ENCODE data around the gene CX3CR1.

The CX3CR1 gene

GRCh38 chr3:39271363-39271914 lies 8.4 kb downstream of the CX3CR1 start:
- in situ Hi-C loops (cut with MboI; ENCODE audit: low sequenced_read_pairs) = no loop called here

GRCh38 chr3:39269528-39269927 lies 10.3 kb downstream of the CX3CR1 start:
- in situ Hi-C loops (cut with MboI; ENCODE audit: low sequenced_read_pairs) = no loop called here

GRCh38 chr3:39268549-39268900 lies 11.3 kb downstream of the CX3CR1 start:
- in situ Hi-C loops (cut with MboI; ENCODE audit: low sequenced_read_pairs) = no loop called here

- in situ Hi-C loops (cut with MboI; ENCODE audit: low sequenced_read_pairs) = no loop called here
Measured at GRCh38 chr3:39267631-39268548, 11.9 kb downstream of the CX3CR1 start.

GRCh38 chr3:39264053-39264452 lies 15.8 kb downstream of the CX3CR1 start:
- in situ Hi-C loops (cut with MboI; ENCODE audit: low sequenced_read_pairs) = no loop called here

- in situ Hi-C loops (cut with MboI; ENCODE audit: low sequenced_read_pairs) = no loop called here
Measured at GRCh38 chr3:39263576-39263975, 16.3 kb downstream of the CX3CR1 start.

- in situ Hi-C loops (cut with MboI; ENCODE audit: low sequenced_read_pairs) = no loop called here
Measured at GRCh38 chr3:39262846-39263245, 17.0 kb downstream of the CX3CR1 start.

- in situ Hi-C loops (cut with MboI; ENCODE audit: low sequenced_read_pairs) = no loop called here
Measured at GRCh38 chr3:39261726-39262125, 18.1 kb downstream of the CX3CR1 start.

GRCh38 chr3:39260957-39261356 lies 18.9 kb downstream of the CX3CR1 start:
- in situ Hi-C loops (cut with MboI; ENCODE audit: low sequenced_read_pairs) = no loop called here

- in situ Hi-C loops (cut with MboI; ENCODE audit: low sequenced_read_pairs) = no loop called here
Measured at GRCh38 chr3:39260318-39260717, 19.5 kb downstream of the CX3CR1 start.

- in situ Hi-C loops (cut with MboI; ENCODE audit: low sequenced_read_pairs) = no loop called here
Measured at GRCh38 chr3:39255503-39256325, 24.1 kb downstream of the CX3CR1 start.

GRCh38 chr3:39254806-39255449 lies 24.9 kb downstream of the CX3CR1 start:
- in situ Hi-C loops (cut with MboI; ENCODE audit: low sequenced_read_pairs) = no loop called here

GRCh38 chr3:39251576-39251975 lies 28.3 kb downstream of the CX3CR1 start:
- in situ Hi-C loops (cut with MboI; ENCODE audit: low sequenced_read_pairs) = no loop called here

GRCh38 chr3:39250116-39250747 lies 29.6 kb downstream of the CX3CR1 start:
- in situ Hi-C loops (cut with MboI; ENCODE audit: low sequenced_read_pairs) = no loop called here

GRCh38 chr3:39249453-39250115 lies 30.3 kb downstream of the CX3CR1 start:
- in situ Hi-C loops (cut with MboI; ENCODE audit: low sequenced_read_pairs) = no loop called here

- in situ Hi-C loops (cut with MboI; ENCODE audit: low sequenced_read_pairs) = no loop called here
Measured at GRCh38 chr3:39241561-39241960, 38.3 kb downstream of the CX3CR1 start.

GRCh38 chr3:39237027-39237426 lies 42.8 kb downstream of the CX3CR1 start:
- in situ Hi-C loops (cut with MboI; ENCODE audit: low sequenced_read_pairs) = no loop called here

- in situ Hi-C loops (cut with MboI; ENCODE audit: low sequenced_read_pairs) = no loop called here
Measured at GRCh38 chr3:39234651-39235050, 45.2 kb downstream of the CX3CR1 start.

- in situ Hi-C loops (cut with MboI; ENCODE audit: low sequenced_read_pairs) = no loop called here
Measured at GRCh38 chr3:39232859-39233258, 47.0 kb downstream of the CX3CR1 start.

GRCh38 chr3:39230453-39230852 lies 49.4 kb downstream of the CX3CR1 start:
- in situ Hi-C loops (cut with MboI; ENCODE audit: low sequenced_read_pairs) = no loop called here
